ENCODE results near the gene PPP1R8. TPM values are rescaled to one million over a fixed set of nuclear protein-coding genes. Genes with fewer than 3 reads are reported as not detected.

Gene PPP1R8
- polyA plus RNA-seq, 6 donors from 2014 or later = 25.8 to 40.9 (median 37.8) TPM

Other genes with a start within 250 kb of the PPP1R8 start
- gene AHDC1, start 226.6 kb upstream of the PPP1R8 start, polyA plus RNA-seq (ENCODE audit: low read depth in 6 of 6) = 1 to 10 TPM in 3 of 6 donors, under 1 TPM in 3; 0.15 to 2.3 (median 0.91) TPM
- gene FGR, start 195.6 kb upstream of the PPP1R8 start, polyA plus RNA-seq (ENCODE audit: low read depth in 6 of 6) = 100 to 1,000 TPM; 106 to 197 (median 132) TPM
- gene IFI6, start 158.6 kb upstream of the PPP1R8 start, polyA plus RNA-seq (ENCODE audit: low read depth in 6 of 6) = 10 to 100 TPM; 27.6 to 65.1 (median 52.8) TPM
- gene FAM76A, start 104.8 kb upstream of the PPP1R8 start, polyA plus RNA-seq (ENCODE audit: low read depth in 6 of 6) = 10 to 100 TPM in 4 of 6 donors, 1 to 10 TPM in 2; 4.3 to 13.4 (median 10.9) TPM
- 10 to 100 TPM; 11.2 to 21.4 (median 18.2) TPM for gene STX12, start 57.6 kb upstream of the PPP1R8 start, polyA plus RNA-seq (ENCODE audit: low read depth in 6 of 6)
- 10 to 100 TPM in 2 of 6 donors, 1 to 10 TPM in 4; 5.7 to 14.1 (median 9.5) TPM for gene THEMIS2, start 41.8 kb downstream of the PPP1R8 start, polyA plus RNA-seq (ENCODE audit: low read depth in 6 of 6)
- gene RPA2, start 83.8 kb downstream of the PPP1R8 start, polyA plus RNA-seq (ENCODE audit: low read depth in 6 of 6) = 100 to 1,000 TPM; 128 to 275 (median 191) TPM
- not detected for gene SMPDL3B, start 104.2 kb downstream of the PPP1R8 start, polyA plus RNA-seq (ENCODE audit: low read depth in 6 of 6)
- gene XKR8, start 129.2 kb downstream of the PPP1R8 start, polyA plus RNA-seq (ENCODE audit: low read depth in 6 of 6) = 1 to 10 TPM; 5.0 to 9.7 (median 8.3) TPM

Measured in naive B cell (primary cell).